Urinary bladder (tissue), 4 donors: Measurements from ENCODE around the gene GGT6. TPM values are rescaled to one million over a fixed set of nuclear protein-coding genes. Genes with fewer than 3 reads are reported as not detected.
A peak's percentile ranks its signal among the peaks of the same experiment; 100 is the strongest.
"Not testable (repeated sequence)": the region's sequence is repeated elsewhere in the genome, so short reads cannot be mapped to it uniquely, and the experiment has no call there.

Experiments
- DNase-seq: peaks from one replicate; pipeline ENCODE4 v3.0.0-alpha.2; 2015; ENCODE audit errors: extremely low spot score
- H3K27ac ChIP-seq: one replicate; pipeline ENCODE4 v1.5.1; 2013; ENCODE audit warnings: low read depth, mild to moderate bottlenecking, moderate library complexity
- H3K36me3 ChIP-seq: one replicate; pipeline ENCODE4 v1.6.1; 2013; ENCODE audit warnings: mild to moderate bottlenecking, moderate library complexity; ENCODE audit not compliant: insufficient read depth
- H3K4me1 ChIP-seq: one replicate; pipeline ENCODE4 v1.6.1; 2013; ENCODE audit warnings: mild to moderate bottlenecking, moderate library complexity; ENCODE audit not compliant: insufficient read depth
- H3K4me3 ChIP-seq: one replicate; pipeline ENCODE4 v1.5.1; 2013; ENCODE audit warnings: low read depth, low read length
- WGBS: extraction: QIAGEN DNeasy Blood & Tissue Kit; methylation state at CpG from one replicate; pipeline ENCODE4 v1.1.7; 2013; 5-methylcytosine and 5-hydroxymethylcytosine counted together
- polyA plus RNA-seq: library from polyadenylated mRNA; stranded (reverse); fragments of 200-250 nt; gene quantifications from one replicate; pipeline ENCODE4 v1.2.3, GENCODE V29; 2013
- total RNA-seq: library from RNA; depleted of rRNA; stranded (reverse); fragments of >200 nt; gene quantifications from one replicate; pipeline ENCODE4 v1.2.3, GENCODE V29; 2014
- donor health status: healthy with polysubstance abuse.
- donor health status: healthy.

GGT6 gene
- total RNA-seq (13.0 TPM), polyA plus RNA-seq (11.5 TPM)

- no peaks in the 10 kb centered on the region for H3K4me1 ChIP-seq
- no peak for DNase-seq
- peak within 1 kb of the TSS; percentile 81 for H3K27ac ChIP-seq
- H3K36me3 ChIP-seq = no peaks in the 10 kb centered on the region
- WGBS = 82% methylated on average over 12 of the region's 12 CpGs
- H3K4me3 ChIP-seq = no peak within 1 kb of the TSS
These were observed at the start of gene GGT6 for GRCh38 chr17:4560421-4560820. Gene GGT6 (minus strand): TSS chr17:4560577. CDS start chr17:4560521, 56 bp downstream.

- 87% methylated on average over 5 of the region's 5 CpGs for WGBS
- no peaks in the 10 kb centered on the region for H3K36me3 ChIP-seq
- H3K4me3 ChIP-seq = no peak overlapping the region
- H3K27ac ChIP-seq = no peak overlapping the region
- H3K4me1 ChIP-seq = no peaks in the 10 kb centered on the region
- no peak for DNase-seq
These were observed 49.8 kb upstream of the GGT6 start for GRCh38 chr17:4610162-4610561.

DNA sequence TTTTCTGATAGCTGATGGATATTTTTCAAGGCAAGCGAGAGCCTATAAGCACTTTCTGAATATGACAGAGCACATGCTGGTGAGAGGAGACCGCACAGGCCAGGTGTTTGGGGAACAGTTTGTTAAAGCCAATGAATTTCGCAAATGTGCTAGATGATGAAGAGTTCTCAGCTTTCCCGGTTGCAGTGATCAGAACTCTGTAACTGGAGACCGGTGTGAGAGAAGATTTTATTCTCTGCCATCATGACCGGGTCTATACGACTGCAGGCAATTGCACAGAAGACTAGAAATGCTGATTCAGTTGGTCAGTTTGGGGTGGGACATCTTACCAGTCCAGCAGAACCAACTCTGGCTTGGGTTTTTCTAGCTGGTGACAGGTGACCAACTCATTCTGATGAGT lies 49.4 kb upstream of the GGT6 start:
- WGBS = 92% methylated on average over 7 of the region's 7 CpGs
- no peaks in the 10 kb centered on the region for H3K4me1 ChIP-seq

GRCh38 chr17:4607773-4608187 lies 47.4 kb upstream of the GGT6 start:
- peak; percentile 68 for DNase-seq
- no peak overlapping the region for H3K4me3 ChIP-seq
- H3K27ac ChIP-seq = no peak overlapping the region
- H3K4me1 ChIP-seq = no peaks in the 10 kb centered on the region
- WGBS = 11% methylated on average over 9 of the region's 9 CpGs
- H3K36me3 ChIP-seq = no peaks in the 10 kb centered on the region

More for the DNA sequence above, 49.4 kb upstream of the GGT6 start:
- Histone ChIP-seq H3K4me3 (no peak overlapping the region), H3K36me3 (no peaks in the 10 kb centered on the region), H3K27ac (no peak overlapping the region)
- DNase-seq = no peak

- H3K27ac ChIP-seq = no peak overlapping the region
- WGBS = 67% methylated on average over 25 of the region's 25 CpGs
- no peak overlapping the region for H3K4me3 ChIP-seq
- DNase-seq = no peak
- H3K4me1 ChIP-seq = no peaks in the 10 kb centered on the region
- H3K36me3 ChIP-seq = no peaks in the 10 kb centered on the region
These were observed 46.9 kb upstream of the GGT6 start for GRCh38 chr17:4607261-4607741.

DNA sequence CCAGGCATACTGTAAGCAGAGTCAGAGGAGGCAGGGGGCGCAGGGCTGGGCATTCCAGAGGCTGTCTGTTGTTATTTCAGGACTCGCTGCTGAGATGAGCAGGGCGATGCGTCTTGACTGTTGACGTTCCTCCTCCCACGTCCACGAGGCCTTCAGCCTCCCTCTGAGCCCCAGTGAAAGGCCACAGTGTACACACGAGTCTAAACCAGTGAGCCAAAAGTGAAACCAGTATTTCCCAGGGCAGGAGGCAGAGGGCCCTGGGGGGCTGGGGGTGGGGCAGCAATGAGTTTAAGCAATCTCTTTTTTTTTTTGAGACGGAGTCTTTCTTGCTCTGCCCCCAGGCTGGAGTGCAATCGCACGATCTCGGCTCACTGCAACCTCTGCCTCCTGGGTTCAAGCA lies 45.4 kb upstream of the GGT6 start:
- Histone ChIP-seq H3K4me3 (no peak overlapping the region), H3K27ac (no peak overlapping the region), H3K4me1 (no peaks in the 10 kb centered on the region), H3K36me3 (no peaks in the 10 kb centered on the region)
- WGBS = 77% methylated on average over 12 of the region's 12 CpGs
- DNase-seq = no peak

GRCh38 chr17:4604736-4605135 lies 44.4 kb upstream of the GGT6 start:
- not testable (repeated sequence) for H3K36me3 ChIP-seq, H3K4me3 ChIP-seq, H3K27ac ChIP-seq, H3K4me1 ChIP-seq, DNase-seq
- 70% methylated on average over 11 of the region's 11 CpGs for WGBS

GRCh38 chr17:4604111-4604644 lies 43.8 kb upstream of the GGT6 start:
- peak; percentile 67 for DNase-seq
- no peak overlapping the region for H3K27ac ChIP-seq
- no peaks in the 10 kb centered on the region for H3K4me1 ChIP-seq
- H3K4me3 ChIP-seq = no peak overlapping the region
- 48% methylated on average over 18 of the region's 18 CpGs for WGBS
- no peaks in the 10 kb centered on the region for H3K36me3 ChIP-seq

DNA sequence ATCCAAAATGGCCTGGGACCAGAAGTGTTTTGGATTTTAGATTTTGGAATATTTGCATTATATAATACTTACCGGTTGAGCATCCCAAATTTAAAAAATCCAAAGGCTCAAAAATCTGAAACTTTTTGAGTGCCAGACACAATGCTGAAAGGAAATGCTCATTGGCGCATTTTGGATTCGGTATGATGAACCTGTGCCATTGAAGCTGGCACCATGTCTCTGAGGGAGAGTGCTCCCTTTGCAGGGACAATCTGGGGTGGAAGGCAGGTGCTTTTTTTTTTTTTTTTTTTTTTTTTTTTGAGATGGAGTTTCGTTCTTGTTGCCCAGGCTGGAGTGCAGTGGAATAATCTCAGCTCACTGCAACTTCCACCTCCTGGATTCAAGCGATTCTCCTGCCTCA lies 41.7 kb upstream of the GGT6 start:
- H3K27ac ChIP-seq = no peak overlapping the region
- H3K4me3 ChIP-seq = no peak overlapping the region
- no peaks in the 10 kb centered on the region for H3K4me1 ChIP-seq
- WGBS = 88% methylated on average over 5 of the region's 5 CpGs
- no peak for DNase-seq
- no peaks in the 10 kb centered on the region for H3K36me3 ChIP-seq

GRCh38 chr17:4601326-4601725 lies 40.9 kb upstream of the GGT6 start:
- no peak overlapping the region for H3K4me3 ChIP-seq
- no peak overlapping the region for H3K27ac ChIP-seq
- H3K4me1 ChIP-seq = no peaks in the 10 kb centered on the region
- H3K36me3 ChIP-seq = no peaks in the 10 kb centered on the region
- WGBS = 94% methylated on average over 4 of the region's 4 CpGs
- DNase-seq = no peak

DNA sequence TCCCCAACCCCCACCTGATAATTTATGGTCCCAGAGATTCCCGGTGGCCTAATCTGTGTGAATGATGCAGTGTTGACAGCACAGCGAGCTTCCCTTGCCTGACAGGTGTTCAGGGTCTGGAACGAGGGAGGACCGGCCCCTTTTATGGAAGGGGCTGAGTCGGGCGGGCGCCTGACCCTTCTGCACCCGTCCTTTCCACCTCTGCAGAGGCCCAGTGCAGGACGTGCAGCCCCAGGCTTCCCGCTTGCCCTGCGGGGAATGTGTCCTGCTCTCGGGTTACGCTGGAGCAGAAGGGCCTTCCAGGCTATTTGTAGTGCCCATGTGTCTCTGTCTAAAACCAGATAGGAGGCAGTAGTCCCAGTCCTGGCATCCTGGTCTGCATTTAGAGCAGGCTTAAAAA lies 40.2 kb upstream of the GGT6 start:
- no peak overlapping the region for H3K27ac ChIP-seq
- no peaks in the 10 kb centered on the region for H3K4me1 ChIP-seq
- no peaks in the 10 kb centered on the region for H3K36me3 ChIP-seq
- no peak overlapping the region for H3K4me3 ChIP-seq
- 56% methylated on average over 13 of the region's 13 CpGs for WGBS
- DNase-seq = no peak

GRCh38 chr17:4599505-4600281 lies 39.3 kb upstream of the GGT6 start:
- Histone ChIP-seq H3K27ac (peak overlapping the region; percentile 33), H3K36me3 (no peaks in the 10 kb centered on the region), H3K4me1 (no peaks in the 10 kb centered on the region), H3K4me3 (no peak overlapping the region)
- DNase-seq = peak; percentile 62
- 26% methylated on average over 25 of the region's 25 CpGs for WGBS

DNA sequence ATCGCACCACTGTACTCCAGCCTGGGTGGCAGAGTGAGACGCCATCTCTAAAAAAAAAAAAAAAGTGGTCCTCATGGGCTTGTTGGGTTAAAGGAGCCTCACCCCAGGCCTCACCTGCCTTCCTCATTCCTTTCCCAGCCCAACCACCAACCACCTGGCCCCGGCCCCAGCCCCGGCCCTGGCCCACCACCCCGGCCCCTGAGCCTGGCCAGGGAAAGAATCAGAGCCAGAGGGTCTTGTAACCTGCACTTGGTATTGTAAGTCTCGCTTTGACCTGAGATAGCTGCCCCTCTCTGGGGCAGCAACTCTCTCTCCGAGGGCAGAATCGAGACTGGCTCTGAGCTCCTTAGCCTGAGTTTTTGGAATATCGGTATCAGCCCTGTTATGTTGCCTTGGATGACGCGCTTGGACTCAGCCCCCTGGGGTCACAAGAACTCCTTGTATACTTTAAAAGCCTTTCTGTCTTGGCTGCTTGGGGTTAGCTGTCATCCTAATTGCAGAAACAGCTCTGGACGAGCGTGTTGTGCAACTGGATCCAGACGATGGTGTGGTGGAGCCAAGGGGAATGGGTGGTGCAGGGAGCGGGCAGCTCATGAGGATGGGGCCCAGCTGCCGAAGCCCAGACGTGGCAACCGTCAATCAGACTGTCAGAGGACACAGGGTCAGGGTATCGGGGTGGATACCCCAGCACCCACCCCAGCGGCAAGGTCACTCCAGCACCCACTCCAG lies 38.6 kb upstream of the GGT6 start:
- Histone ChIP-seq H3K4me1 (no peaks in the 10 kb centered on the region), H3K36me3 (no peaks in the 10 kb centered on the region), H3K4me3 (no peak overlapping the region), H3K27ac (peak overlapping the region; percentile 3)
- 45% methylated on average over 20 of the region's 20 CpGs for WGBS
- DNase-seq = no peak

- Histone ChIP-seq H3K36me3 (no peaks in the 10 kb centered on the region), H3K27ac (no peak overlapping the region), H3K4me3 (no peak overlapping the region), H3K4me1 (no peaks in the 10 kb centered on the region)
- 84% methylated on average over 13 of the region's 13 CpGs for WGBS
- no peak for DNase-seq
These were observed 37.6 kb upstream of the GGT6 start for GRCh38 chr17:4597975-4598374.
